Activated CD4-positive, alpha-beta T cell treated with anti-CD3 and anti-CD28 coated beads for 24 hours (primary cell): ENCODE measurements around the gene AIP.

Experiments used
- DNase-seq, 2 donors: peaks; one replicate each; pipeline ENCODE4 v3.0.0-alpha.2; 2020; ENCODE audit warnings: low read depth in 2 of 2

The AIP gene

DNA sequence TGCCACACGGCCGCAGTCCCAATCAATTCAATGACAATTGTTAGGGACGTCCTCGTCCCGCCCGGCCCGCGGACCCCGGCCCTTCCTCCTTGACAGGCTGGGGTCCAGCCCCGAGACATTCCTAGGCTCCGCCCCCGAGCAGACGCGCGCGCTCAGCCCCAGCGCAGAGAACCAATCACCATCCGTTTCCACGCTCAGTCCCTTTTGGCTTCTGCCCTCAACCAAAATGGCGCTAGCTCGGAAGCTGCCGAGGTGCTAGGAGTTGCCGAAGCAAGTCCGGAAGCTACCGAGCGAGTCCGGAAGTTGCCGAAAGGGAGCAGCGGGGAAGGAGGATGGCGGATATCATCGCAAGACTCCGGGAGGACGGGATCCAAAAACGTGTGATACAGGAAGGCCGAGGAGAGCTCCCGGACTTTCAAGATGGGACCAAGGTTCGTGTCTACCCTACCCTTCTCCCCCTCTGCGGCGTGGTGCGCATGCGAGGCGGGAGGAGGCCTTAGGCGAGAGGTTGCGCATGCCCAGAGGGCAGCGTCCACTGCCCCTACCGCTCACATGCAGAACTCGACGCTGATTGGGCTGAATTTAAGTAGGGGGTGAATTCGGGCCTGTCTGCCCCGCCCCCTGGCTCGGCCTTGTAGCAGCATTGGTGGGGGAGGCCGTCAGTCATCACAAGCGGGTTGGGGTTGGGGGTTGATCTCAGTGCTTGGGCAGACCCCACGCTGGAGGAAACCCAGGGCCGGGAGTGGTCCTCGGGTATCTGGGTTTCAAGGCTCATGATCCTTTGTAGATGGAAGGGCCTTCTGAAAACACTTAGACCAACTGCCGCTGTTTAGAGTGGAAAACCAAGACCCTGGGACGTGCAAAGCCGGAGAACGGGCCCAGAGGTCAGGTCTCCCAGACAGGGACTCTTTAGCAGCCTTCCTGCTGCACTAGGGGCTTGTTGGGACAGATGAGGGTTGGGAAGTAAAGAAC, at the start of gene AIP:
AIP (plus strand) TSS at position 200 of the 972 bp plus-strand sequence; CDS start at position 333, 133 bp downstream.
- DNase-seq = peak; percentile 97 to 98

DNA sequence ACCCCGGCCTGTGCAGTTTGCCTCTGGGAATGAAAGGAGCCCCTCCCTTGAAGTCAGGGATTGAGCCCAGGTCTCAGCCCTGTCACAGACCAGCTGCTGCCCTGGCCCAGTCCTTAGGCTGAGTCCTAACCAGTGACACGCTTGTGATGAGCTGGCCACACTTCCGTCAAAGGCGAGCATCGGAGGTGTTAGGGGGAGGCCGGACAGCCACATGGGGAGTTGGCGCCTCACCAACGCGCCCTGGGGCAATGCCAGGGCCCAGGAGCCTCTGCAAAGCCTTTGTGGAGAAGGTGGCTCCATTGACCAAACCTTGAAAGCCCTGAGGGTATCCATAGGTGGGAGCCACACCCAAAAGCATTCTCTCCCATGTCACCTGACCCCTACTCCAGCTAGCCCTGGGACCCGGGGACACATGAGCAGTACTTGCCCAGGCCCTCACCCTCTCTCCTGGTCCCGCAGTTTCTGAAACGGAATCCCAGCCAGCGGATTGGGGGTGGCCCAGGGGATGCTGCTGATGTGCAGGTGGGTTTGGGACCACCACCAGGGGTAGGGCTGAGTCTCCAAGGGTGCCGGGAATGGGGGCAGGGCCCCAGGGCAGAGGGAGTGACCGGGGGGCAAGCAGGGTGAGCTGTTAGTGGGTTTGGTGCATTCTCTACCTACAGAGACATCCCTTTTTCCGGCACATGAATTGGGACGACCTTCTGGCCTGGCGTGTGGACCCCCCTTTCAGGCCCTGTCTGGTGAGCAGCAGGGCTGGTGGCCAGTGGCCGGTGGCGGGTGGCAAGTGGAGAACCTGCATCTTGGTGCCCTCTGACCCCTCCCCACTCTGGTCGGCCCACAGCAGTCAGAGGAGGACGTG, 49.1 kb upstream of the AIP start:
- DNase-seq = no peak

DNA sequence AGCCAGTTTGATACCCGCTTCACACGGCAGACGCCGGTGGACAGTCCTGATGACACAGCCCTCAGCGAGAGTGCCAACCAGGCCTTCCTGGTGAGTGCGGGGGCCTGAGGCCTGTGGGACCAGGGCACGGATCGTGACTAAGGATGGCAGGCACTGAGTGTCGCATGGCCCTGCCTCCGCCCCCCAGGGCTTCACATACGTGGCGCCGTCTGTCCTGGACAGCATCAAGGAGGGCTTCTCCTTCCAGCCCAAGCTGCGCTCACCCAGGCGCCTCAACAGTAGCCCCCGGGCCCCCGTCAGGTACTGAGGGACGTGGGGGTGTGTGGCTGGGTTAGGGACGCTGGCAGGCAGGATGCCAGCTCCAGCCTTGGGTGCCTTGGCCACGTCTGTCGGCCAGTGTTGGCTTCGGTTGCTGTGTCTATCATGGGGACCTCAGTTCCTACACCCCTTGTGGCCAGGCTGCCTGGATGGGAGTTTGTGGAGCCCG, 48.4 kb upstream of the AIP start:
- no peak for DNase-seq

DNA sequence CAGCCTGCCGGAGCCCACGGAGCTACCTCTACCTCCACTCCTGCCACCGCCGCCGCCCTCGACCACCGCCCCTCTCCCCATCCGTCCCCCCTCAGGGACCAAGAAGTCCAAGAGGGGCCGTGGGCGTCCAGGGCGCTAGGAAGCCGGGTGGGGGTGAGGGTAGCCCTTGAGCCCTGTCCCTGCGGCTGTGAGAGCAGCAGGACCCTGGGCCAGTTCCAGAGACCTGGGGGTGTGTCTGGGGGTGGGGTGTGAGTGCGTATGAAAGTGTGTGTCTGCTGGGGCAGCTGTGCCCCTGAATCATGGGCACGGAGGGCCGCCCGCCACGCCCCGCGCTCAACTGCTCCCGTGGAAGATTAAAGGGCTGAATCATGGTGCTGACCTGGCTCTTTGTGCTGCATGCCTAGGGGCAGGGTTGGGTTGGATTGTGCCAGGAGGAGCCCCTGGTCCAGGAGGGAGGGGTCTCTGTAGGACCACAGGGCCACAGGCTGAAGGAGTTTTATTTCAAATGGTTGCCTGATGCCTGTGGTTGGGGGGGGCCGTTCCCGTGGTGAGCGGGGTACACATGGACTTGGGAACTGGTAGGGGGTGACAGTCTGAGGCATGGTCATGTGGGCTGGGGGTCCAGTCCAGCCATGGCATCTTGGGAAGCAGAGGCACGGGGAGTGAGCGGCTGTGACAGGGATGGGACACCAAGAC, 47.6 kb upstream of the AIP start:
- no peak for DNase-seq

- DNase-seq = no peak
These were observed 46.9 kb upstream of the AIP start for GRCh38 chr11:67435727-67436458.

DNA sequence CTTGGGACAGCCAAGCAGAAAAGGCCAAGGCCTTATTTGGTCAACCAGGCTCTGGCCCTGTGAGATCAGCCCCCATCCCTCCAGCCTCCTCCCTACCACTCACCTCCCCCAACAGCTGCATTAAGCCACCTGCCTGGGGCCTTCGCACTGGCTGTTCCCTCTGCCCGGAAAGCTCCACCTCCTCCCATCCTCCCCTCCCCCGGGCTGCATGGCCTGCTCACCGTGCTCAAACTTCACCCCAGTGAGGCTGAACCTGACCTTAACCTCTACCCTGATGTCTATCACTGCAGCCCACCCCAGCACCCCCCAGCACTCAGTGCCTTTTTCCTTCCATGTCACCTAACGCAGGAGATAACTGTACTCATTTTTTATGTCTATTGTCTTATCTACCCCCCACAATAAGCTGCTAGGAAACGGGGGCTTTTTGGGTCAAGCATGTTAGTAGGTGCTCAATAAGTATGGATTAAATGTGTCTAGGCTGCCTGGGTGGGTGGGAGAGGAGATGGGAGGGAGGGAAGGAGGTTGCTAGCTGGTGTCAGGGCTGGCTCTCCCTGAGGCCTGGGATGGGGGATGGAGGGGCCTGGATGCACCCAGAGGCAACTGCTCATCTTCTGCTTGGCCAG, 46.3 kb upstream of the AIP start:
- peak; percentile 71 to 79 for DNase-seq

GRCh38 chr11:67437082-67437808, 45.6 kb upstream of the AIP start, which contains the start of gene PTPRCAP:
TSS of gene PTPRCAP (minus strand) at chr11:67437682. CDS start at chr11:67437619, 63 bp downstream.
- peak; percentile 55 to 71 for DNase-seq

- no peak for DNase-seq
These were observed 45.0 kb upstream of the AIP start for GRCh38 chr11:67437809-67438157.

- DNase-seq = peak; percentile 61 to 78
These were observed 44.5 kb upstream of the AIP start for GRCh38 chr11:67438158-67438902.

GRCh38 chr11:67439321-67440228, 43.3 kb upstream of the AIP start:
- no peak for DNase-seq

GRCh38 chr11:67440229-67441097, 42.4 kb upstream of the AIP start:
- DNase-seq = no peak

GRCh38 chr11:67441098-67441563, 41.7 kb upstream of the AIP start:
- no peak for DNase-seq

DNA sequence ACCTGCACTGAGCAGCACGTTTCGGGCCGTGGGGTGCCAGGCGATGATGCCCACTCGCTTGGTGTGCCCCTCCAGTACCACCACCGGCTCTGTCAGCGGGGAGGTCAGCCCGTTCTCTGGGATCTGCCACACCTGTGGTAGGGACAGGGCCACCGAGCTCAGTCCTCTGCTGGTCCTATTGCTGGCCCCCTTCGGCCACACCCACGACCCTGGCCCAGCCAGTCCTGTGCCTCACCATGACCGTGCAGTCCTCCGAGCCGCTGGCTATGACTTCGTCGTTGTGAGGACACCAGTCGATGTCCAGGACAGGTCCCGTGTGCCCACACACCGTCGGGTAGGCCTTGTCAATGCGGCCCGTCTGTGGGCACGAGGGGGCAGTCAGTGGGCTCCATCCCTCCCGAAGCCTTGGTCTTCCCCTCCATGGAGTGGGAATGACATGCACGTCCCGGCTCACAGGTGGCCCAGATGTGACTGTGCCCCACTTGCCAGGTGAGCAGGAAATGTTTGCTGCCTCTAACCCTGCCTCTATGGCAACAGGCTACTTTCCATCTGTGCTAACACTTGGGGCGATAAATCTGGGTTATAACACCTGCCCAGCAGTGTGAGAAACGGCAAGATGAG, 41.0 kb upstream of the AIP start:
- DNase-seq = no peak

DNA sequence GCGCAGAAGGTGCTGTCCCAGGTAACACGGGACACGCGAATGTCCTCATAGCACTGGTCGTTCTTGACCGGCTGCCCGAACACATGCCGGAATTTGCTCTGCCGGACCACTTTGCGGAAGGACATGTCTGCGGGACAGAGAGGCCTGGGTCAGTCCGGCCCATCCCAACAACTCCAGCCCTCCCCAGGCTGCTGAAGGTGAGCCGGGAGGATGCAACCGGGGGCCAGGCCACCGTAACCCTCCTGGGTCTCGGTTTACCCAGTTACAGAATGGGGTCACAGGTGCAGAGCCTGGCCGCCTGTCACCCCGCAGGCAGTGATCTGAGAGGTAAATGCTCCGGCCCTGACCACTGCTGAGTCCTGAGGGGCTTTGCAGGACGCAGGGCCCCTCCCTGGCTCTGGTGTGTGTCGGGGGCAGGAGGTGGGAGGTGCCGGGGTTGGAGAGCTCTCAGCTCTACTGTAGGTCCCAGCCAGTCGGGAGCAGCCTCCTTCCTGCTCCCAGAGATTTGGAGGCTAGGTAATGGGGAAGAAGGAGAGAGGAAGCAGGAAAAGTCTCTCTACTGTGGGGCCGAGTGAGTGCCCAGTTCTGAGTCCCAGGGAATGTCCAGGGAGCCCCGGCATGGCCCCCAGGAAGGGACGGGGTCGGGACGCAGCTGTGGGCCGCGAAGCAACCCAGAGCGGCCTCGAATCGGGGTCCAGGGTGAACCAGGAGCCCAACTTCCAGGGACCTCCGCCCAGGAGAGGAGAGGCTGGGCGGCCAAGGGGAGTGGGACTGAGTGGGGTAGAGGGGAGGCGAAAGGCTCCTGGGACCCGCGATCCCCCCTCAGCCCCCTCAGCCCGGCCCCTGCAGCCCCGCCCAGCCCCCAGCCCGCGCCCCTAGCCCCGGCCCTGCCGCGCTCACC, 40.1 kb upstream of the AIP start:
- DNase-seq = no peak

- DNase-seq = no peak
These were observed 37.3 kb upstream of the AIP start for GRCh38 chr11:67445515-67445914.
